Stimulated activated CD4-positive, alpha-beta T cell treated with anti-CD3 and anti-CD28 coated beads, Interleukin-4, amount 100 ng/mL, for 24 hours (primary cell): Measurements from ENCODE around the gene DDC.
A peak's percentile ranks its signal among the peaks of the same experiment; 100 is the strongest.

Experiments used
- DNase-seq: peaks from one replicate; pipeline ENCODE4 v3.0.0-alpha.2; 2020

The DDC gene, protein sequence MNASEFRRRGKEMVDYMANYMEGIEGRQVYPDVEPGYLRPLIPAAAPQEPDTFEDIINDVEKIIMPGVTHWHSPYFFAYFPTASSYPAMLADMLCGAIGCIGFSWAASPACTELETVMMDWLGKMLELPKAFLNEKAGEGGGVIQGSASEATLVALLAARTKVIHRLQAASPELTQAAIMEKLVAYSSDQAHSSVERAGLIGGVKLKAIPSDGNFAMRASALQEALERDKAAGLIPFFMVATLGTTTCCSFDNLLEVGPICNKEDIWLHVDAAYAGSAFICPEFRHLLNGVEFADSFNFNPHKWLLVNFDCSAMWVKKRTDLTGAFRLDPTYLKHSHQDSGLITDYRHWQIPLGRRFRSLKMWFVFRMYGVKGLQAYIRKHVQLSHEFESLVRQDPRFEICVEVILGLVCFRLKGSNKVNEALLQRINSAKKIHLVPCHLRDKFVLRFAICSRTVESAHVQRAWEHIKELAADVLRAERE

DNA sequence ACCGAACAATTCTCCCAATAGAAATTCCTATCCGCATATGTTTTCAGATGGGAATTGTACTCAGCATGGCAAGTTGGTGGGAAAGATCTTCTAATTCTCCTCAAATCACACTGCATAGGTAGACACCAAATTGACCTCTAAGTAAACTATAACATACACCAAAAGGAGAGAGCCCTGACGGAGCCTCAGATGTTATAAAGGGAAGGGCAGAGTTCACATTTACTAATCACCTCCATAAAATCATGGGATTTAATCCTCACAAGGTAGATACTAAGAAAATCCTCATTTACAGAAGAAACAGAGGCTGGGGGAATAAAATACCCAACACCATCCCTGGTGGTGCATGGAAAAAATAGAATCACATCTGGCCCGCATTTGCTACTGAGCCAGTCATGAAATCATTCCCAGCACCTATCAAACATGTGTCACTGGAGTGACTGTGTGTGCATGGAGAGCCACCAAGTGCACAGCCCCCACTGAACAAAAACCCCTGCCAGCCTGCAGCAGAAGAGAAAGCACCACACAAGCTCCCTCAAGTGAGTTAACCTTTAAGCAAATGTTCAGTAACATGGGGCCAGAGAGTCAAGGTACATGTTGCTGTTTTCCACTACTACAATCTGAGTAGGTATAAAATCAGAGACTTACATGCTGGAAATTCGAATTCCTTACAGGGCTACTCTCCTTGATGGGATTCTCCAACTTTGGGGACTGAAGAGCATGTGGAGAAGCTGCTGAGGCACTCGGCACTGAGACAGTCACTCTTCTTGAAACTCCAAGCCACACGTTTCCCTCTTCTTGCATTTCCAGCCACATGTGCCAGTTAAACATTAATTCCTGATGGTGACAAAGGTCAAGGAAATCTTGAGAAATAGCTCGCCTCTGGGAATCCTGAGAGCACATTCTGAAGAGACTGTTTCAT is at the start of gene DDC:
TSS of gene DDC (minus strand) at position 766 of the 919 bp plus-strand sequence. CDS start 21,320 bp downstream, outside the sequence.
- no peak for DNase-seq

DNA sequence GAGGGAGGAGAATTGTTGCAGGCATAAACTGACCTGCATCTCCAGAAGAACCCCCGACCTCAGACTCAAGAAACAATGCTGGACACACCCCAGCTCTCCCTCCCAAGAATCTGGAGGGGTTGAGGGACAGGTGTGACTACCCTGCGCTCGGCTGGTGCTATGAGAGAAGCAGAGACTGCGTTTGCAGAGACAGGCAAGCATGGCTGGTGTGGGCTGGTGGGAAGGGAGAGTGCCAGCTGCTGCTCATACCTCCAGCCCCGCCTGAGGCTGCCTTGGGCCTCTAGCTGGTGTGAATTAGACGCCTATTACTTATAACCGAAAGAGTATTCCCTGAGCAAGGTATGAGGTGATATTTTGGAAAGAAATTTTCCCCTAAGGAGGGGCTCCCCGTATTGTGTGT is 48.3 kb upstream of the DDC start:
- DNase-seq = no peak

DNA sequence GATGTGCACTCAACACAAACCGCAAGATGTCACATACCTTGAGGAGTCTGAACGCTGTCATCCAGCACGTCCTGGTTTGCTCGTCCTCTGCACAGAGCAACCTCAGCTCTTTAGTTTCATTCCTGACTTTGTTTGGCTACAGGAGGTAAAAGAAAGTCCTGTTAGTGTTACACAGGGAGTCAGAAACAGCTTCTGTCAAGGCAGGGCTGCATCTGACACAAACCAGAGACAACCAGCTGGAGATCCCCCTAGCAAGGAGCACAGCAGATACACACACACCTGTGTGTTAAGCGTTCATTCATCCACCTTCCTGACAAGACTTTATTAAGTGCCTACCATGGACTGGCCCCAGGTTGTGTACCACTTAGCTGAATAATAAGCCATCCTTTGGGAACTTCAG is 47.5 kb upstream of the DDC start:
- no peak for DNase-seq

DNA sequence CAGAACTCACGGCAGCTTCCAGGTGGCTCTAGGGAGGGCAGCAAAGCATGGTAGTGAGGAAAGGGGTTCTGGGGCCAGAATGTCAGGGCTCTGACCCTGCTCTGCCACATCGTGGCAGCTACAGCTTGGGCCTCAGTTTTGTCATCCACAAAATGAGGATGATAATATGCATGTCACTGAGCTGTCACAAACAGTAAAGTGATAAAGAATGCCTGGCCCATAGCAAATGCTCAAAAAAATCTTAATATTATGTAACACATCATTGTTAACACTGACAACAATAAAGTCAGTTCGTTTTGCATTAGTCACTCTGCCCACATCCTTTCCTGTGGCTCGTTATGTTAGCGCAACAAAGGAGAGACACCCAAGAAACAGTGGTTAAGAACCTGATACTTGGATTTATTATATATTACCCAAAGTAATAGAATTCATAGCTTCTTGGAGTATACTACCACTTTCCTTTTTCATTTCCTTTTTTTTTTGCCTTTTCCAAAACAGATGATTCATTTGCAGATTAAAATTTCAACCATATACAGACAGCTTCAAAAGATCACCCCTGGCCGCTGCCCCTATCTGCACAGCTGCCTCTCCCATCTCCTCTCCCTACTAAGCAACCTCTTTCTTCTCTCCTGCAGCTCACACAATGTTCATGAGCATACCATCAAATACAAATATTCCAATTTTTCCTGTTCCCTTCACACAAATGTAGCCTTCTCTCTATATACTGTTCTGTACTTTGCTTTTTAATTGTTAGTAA is 45.5 kb upstream of the DDC start:
- DNase-seq = peak; percentile 47

DNA sequence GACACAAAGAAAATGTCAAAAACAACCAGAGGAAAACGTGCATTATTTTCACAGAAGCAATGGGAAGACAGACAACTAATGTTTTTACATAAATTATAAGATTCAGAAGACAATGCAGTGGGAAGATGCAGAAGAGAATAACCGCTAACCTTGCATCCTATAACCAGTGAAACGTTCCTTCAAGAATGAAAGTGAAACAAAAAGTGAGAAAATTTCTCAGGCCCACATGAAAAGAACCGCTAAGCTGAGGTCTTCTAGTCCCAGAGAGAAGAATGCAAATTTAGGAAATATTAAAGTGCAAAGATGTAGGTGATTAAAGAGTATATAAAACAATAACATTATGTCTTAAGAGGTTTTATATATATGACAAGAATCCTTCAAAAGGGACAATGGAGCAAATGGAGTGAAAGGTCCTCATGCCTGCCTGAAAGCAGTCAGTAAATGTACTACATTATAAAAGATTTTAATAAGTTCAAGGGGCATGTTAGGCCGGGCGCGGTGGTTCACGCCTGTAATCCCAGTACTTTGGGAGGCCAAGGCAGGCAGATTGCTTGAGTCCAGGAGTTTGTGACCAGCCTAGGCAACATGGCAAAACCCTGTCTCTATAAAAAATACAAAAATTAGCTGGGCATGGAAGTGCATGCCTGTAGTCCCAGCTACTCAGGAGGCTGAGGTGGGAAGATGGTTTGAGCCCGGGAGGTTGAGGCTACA is 43.1 kb upstream of the DDC start:
- no peak for DNase-seq

DNA sequence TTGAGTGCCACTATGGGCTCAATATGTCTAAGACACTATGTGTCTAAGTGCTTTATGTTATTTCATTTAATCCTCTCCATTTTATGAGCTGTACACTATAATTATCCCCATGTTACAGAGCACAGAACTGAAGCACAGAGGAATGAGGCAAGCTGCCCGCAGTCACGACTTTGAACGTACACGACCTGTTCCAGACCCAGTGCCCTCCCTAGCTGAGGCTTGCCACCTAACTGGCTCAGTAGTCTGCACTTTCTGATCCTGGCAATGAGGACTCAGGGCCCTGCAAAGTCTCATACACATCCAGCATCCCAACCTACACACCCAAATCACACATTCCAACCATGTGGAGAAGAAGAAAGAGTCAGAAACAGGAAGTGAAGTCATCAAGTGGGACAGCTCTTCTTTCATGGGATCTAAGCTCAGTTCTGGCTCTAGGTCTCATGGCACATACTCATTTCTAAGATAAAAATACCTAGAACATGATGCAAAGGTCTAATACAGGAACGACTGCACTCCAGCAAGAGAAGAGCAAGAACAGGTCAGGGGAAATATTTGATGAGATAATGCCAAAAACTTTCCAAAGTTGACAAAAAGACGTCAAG is 42.4 kb upstream of the DDC start:
- no peak for DNase-seq

DNA sequence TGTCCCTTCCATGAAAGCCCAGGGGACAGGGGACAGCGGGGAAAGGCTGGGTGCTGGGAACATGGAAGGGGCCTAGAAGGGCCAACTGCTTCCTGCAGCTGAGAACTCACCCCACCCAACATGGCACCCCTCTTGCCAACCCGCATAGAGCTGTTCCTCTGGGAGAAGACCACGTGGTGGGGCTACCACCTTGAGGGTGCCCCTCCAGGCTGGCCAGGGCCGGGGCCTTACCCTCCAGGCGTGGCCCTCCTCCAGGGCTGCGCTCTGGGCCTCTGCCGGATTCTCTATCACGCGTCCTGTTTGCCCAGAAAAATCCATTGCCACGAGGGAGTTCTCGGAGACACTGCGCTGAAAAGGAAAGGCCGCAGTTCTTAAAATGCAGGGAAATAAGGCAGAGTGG is 39.9 kb upstream of the DDC start:
- DNase-seq = no peak

DNA sequence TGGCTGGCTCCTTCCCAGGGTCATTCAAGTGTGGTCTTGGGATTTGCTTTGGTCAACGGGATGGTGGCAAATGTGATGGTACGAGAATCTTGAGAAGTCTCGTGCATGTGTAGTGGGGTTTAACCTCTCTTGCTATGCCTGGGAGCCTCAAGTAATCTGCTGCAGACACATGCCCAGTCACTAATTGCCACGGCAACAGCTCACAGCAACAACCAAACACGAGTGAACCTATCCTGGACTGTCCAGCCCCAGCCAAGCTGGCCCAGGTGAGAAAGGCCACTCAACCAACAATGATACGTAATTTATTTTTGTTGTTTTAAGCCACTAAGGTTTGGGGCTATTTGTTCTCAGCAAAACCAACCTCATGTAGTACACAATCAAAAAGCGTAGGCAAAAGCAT is 38.1 kb upstream of the DDC start:
- DNase-seq = no peak

DNA sequence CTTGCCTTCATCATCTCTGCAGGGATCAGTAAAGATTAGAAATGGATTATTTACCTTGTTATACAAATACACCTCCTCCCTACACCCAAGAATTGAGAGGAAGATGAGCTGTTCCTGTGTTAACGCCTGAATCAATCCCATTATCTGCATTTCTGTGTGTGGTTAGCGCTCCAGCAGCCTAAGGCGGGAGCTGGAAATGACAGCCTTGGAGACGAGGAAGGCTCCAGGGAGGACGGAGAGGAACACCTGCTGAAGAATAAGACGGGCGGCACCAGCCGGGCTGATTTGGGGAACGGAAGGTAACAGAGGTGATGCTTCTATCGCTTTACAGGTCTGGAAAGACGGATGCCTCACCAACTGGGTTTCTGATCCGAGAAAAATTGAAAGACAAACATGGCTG is 34.2 kb upstream of the DDC start:
- DNase-seq = no peak

DNA sequence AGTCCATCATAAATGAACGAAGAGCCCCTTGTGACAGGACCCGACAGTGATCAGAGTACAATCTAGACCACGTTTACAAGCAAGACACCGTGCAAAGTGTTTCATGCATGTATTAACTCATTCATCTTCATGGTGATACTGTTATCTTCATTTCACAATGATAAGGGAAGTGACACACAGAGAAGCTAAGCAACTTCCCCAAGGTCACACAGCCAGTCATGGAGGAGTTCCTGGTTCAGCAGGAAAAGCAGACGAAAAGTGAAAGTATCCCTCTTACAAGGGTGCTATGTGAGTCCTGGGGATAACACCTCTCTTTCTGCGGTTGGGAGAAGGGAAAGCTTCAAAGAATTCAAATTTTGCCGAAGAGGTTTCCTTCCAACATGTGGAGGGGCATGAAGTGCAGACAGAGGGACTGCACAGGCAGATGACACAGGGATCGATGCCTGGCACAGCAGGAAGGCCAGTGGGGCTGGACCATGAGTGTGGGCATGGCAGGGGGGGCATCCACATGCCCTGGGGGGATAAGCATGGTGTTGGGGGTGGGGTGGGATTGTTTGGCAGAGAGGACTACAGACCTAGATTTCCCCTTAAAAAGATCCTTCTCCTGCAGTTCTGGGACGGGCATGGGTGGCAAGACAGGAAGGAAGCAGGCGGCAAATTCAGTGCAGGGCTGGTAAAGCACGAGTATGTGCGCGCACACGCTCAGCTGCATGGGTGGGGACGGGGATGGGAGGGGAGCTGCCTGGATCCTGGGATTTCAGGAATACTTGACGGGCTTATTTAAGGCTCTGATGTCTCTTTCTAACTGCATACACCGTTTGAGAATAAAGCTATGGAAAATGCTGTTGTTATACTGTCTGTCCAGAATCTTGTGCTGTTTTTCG is 33.5 kb upstream of the DDC start:
- no peak for DNase-seq

DNA sequence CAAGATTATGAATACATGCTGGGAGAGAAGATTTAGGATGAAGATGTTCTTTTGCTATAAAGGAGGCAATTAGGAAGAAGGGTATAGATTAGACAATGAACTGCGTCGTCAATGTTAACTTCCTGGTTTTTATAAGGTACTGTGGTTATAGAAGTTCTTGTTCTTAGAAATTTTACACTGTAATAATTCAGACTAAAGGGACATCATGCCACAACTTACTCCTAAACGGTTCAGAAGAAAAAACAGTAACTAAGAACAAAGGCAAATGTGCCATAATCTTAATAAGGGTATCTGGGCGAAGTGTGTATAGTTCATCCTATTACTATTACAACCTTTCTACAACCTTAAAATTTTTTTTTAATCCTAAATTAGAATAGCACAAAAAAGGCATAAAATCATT is 31.3 kb upstream of the DDC start:
- no peak for DNase-seq

DNA sequence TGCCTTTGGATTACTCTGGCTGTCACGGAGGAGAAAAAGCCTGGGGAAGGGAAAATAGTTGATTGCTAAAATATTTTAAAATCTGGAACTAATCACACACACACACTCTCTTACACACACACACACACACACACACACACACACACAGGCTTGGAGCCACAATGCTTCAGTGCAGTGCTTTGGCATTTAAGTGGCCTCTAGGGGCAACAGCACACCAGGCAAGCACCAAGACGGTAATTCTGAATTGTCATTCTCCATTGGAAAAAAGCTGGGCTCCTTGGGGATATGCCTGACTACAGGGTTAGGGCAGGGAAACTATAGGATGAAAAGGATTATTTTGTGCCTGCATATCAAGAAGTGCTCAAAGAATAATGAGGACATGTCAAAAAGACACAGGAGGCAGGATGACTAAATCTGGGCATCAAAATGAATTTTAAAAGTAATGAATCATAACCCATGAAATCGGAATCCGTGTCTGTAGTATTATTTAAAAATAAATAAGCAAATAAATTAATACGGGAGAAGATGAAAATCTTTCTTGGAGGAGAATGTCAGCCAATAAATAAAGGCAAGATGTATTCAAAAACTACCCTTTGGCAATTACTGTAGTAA is 30.4 kb upstream of the DDC start:
- DNase-seq = no peak

DNA sequence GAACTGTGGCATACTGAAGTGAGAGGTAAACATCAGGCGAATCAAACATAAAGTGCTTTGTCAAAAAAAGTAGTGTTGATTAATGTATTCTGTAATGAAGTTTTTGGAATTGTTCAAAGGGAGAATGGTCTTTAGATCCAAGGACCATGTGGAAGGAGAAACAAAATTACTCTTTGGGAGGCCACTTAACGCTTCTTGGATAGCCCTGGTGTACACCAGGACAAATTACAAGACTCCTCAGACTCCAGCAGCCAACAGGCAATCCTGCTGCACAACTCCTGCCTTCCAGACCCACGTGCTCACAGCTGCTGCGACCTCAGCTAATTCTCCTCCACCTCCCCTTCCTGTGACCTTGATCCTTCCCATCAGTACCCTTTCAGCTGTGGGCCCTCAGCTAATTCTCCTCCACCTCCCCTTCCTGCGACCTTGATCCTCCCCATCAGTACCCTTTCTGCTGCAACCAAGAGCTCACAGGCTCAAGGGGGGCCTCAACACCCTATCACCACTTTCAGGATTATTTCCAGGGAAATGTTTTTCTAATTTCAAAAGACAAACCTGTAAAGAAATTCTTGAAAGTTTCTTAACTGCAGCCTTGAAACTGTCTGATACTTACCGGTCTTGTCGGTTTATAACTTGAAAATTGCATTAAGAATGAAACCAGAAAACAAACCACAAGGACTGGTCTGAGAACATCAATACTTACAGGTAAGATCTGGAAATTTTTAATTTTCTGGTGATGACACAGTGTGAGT is 29.7 kb upstream of the DDC start:
- DNase-seq = no peak

DNA sequence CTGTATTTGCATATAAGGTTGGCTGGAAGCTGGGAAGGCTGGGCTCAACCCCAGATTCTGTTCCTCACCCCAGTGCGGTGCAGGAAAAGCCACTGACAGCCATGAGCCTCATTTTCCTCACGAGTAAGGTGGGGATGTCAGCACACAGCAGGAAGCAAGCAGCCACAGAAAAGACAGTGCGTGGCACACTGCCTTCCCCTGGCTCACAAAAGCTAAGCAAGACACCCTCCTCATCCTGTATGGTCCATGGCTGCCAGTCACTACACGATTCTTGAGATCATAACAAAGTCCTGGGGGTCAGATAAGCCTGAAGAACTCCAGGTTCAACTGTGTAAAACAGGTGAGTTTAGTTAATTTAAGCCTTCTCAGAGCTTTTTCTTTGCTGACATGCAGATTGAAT is 28.9 kb upstream of the DDC start:
- no peak for DNase-seq

DNA sequence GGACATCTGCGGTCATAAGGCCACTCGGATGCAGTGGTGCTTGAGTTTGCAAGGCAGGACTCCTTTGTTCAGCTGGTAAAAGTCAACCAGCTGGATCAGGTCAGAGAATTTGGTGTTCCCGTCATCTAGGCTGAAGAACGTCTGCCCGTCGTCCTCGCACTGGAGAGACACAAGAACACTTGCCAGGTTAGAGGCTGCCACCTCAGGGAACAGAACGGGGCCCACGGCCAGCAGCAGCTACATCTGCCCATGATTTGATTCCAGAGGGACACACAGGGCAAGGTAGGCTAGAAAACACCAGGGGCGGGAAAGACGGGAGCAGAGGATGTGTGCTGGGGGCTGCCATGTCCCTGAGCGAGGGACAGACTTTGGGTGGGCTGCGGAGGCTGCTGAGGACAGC is 27.7 kb upstream of the DDC start:
- DNase-seq = no peak

DNA sequence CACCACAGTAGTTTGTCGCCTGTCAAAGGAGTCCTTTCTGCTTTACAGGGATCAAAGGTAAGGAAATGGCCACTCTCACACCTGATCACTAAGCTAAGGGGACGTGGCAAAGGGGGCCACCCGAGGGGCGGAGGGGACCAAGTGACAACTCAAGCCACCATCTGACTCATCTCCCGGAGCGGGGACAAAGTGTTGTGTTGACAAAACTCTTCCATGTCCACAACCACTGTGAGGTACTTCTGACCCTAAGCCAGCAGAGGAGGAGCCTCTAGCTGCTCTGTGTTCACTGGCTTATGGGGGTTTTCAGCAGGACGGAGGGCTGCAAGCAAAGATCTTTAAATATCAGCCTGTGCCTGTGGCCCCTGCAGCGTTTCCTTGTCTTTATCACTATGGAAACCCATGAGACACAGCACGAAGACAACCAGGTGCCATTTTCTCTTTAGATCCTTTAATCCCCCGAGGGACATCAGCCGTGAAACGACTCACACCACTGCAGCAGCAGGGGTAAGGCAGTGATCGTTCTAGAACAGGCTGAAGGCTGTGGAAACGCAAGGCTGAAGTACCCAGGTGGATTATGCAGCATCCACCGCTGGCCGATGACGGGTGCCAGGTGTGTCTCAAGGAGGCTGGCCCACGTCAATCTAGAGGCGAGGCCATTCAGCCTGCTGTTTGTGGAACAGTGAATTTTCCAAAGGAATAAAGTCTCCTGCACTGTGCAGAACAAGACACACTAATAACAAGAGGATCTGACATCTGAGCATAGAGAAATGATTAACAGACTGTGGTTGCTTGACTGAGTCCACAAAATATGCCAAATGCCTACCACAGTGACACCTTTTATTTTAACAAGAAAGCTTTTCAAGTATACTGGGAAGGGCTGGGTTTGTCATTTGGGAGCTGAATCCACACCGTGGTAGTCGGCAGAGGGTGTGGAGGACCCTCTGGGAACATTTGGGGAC is 26.6 kb upstream of the DDC start:
- DNase-seq = no peak

DNA sequence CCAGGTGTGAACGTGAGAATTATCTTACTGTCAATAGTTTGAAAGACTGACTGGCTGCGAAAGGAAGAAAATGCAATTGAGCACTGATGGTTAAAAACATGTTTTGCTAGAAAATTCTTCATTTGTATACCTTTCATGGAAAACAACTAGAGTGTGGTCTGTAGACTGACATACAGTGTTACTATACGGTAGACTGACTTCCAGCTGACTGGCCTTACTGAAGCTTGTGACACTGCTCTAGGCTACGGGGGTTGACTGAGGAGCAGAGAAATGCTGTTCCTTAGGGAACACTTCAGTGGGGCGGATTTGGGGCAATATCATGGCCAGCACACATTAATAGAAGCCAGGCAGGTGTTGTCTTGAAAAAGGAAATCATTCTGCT is 25.9 kb upstream of the DDC start:
- DNase-seq = no peak

DNA sequence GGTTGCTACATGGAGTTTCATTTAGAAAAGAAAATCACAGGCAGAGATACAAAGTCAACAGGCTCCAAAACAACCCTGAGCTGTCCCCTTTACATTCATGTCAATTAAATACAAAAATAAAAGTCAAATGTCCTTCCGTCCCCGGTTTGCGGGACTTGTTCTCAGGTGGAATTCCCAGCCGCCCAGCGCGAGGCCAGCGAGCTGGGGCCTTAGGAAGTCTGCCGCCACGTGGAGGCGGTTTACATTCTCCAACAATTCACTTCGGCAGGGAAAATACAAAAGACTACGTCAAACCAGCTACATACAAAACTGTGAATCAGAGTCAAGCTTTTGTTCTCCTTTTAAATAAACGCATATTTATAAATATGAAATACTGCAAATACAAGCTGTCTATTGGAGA is 25.3 kb upstream of the DDC start:
- no peak for DNase-seq

DNA sequence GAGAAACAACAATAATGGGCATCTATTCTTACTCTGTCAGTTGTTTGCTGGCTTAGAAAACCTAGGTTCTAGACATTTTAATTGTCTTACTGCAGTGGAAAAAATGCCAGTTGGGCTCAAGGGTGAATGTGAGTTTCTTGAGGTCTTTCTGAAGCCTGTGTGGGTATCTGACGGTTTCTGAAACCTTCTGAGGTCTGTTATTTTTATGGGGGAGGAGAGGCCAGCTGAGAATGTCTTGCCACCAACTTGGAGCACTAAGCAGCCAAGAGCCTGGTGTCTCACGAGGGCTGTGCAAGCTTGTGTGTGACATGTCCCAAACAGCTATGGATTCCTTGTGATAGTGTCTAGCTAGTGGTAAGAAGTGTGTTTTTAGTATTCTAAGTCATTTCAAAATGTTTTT is 24.2 kb upstream of the DDC start:
- no peak for DNase-seq
